MCF 10A (cell line): Measurements from ENCODE around the gene CYP17A1. TPM values are rescaled to one million over a fixed set of nuclear protein-coding genes. Genes with fewer than 3 reads are reported as not detected.

ENCODE experiments used
- BruUV-seq: library from RNA; stranded (reverse); fragments of 400-500 nt; replicated peaks from 2 replicates; lab custom pipeline; 2021; lab: Mats Ljungman, UMichigan
- CTCF ChIA-PET: fragments of 300-600 bp; sonication (Branson Sonifier 250); formaldehyde crosslinking; extraction: SDS; loops from one replicate; lab custom pipeline; 2021; ENCODE audit warnings: antibody characterized with exemption, inconsistent platforms; lab: Yijun Ruan, JAX
- POLR2A ChIA-PET: fragments of 300-600, 350-650 bp; sonication (Branson Sonifier 250); formaldehyde crosslinking; extraction: SDS; loops from one replicate; lab custom pipeline; 2020; ENCODE audit warnings: antibody characterized with exemption, inconsistent platforms; lab: Yijun Ruan, JAX
- DNase-seq: peaks from one replicate; pipeline ENCODE4 v3.0.0-alpha.2; 2018; ENCODE audit not compliant: unreplicated experiment
- H3K27ac Mint-ChIP-seq: one replicate; pipeline ENCODE4 v1.8.0; 2022; ENCODE audit warnings: mild to moderate bottlenecking, low read depth, mixed read lengths; ENCODE audit not compliant: unreplicated experiment
- H3K27me3 Mint-ChIP-seq: one replicate; pipeline ENCODE4 v1.8.0; 2022; ENCODE audit warnings: mixed read lengths; ENCODE audit not compliant: insufficient read depth, unreplicated experiment
- H3K36me3 Mint-ChIP-seq: one replicate; pipeline ENCODE4 v1.8.0; 2022; ENCODE audit warnings: mild to moderate bottlenecking, moderate library complexity, mixed read lengths; ENCODE audit not compliant: insufficient read depth, unreplicated experiment
- H3K4me1 Mint-ChIP-seq: one replicate; pipeline ENCODE4 v1.8.0; 2022; ENCODE audit warnings: mixed read lengths; ENCODE audit not compliant: insufficient read depth, unreplicated experiment
- H3K4me3 Mint-ChIP-seq: one replicate; pipeline ENCODE4 v1.8.0; 2022; ENCODE audit warnings: mild to moderate bottlenecking, moderate library complexity, mixed read lengths; ENCODE audit not compliant: unreplicated experiment
- H3K9me3 Mint-ChIP-seq: one replicate; pipeline ENCODE4 v1.8.0; 2022; ENCODE audit warnings: mixed read lengths; ENCODE audit not compliant: unreplicated experiment
- intact Hi-C: fragments of 100-400 bp; cut with micrococcal nuclease; formaldehyde crosslinking; loops from 2 replicates; pipeline ENCODE4 v1.14.1; 2022
- total RNA-seq: library from RNA; stranded (reverse); gene quantifications from 2 replicates; pipeline ENCODE4 v1.2.3, GENCODE V29; 2022
- TF ChIP-seq, protein P1 (sequence below): fragments of 200-600 bp; IDR thresholded peaks from one replicate; pipeline ENCODE4 v1.8.0; 2022; ENCODE audit warnings: antibody characterized with exemption, mild to moderate bottlenecking; ENCODE audit not compliant: unreplicated experiment

The CYP17A1 gene
- total RNA-seq, 1 experiment from 2014 or later = not detected

DNA sequence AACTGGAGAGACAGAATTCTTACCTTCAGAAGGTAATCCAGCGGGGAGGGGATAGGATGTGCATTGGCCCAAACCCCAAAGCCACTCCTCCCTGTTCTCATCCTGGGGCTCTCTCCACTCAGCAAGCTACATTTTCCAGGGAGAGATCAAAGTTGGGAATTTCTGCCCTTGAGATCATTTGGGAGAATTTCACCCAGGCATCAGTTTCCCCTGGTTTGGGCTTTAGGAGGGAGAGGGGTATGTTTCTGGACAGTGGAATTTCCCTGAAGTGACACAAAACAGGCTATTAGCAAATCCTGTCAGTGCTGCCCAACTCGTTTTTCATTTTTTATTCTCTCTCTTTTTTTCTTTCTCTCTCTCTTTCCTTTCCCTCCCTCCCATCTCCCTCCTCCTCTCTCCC is 35.7 kb downstream of the CYP17A1 start:
- intact Hi-C loops = no loop called here
- peaks cover 52% of the 10 kb centered on the region for H3K36me3 Mint-ChIP-seq
- no peak for DNase-seq
- CTCF ChIA-PET = interaction anchor here (0.6 to 1.8 kb wide), 3 partner anchors 16 to 50 kb away, joined by 3 to 12 read pairs (median 4); no protein-coding TSS in a partner anchor
- H3K4me3 Mint-ChIP-seq = no peak overlapping the region
- peak overlapping the region; percentile 77 for H3K27ac Mint-ChIP-seq
- H3K27me3 Mint-ChIP-seq = no peaks in the 10 kb centered on the region
- no TSS peak for BruUV-seq
- TF ChIP-seq, protein P1, sequence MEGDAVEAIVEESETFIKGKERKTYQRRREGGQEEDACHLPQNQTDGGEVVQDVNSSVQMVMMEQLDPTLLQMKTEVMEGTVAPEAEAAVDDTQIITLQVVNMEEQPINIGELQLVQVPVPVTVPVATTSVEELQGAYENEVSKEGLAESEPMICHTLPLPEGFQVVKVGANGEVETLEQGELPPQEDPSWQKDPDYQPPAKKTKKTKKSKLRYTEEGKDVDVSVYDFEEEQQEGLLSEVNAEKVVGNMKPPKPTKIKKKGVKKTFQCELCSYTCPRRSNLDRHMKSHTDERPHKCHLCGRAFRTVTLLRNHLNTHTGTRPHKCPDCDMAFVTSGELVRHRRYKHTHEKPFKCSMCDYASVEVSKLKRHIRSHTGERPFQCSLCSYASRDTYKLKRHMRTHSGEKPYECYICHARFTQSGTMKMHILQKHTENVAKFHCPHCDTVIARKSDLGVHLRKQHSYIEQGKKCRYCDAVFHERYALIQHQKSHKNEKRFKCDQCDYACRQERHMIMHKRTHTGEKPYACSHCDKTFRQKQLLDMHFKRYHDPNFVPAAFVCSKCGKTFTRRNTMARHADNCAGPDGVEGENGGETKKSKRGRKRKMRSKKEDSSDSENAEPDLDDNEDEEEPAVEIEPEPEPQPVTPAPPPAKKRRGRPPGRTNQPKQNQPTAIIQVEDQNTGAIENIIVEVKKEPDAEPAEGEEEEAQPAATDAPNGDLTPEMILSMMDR = no peak
- H3K4me1 Mint-ChIP-seq = peaks cover 13% of the 10 kb centered on the region
- peaks cover 6% of the 10 kb centered on the region for H3K9me3 Mint-ChIP-seq
- POLR2A ChIA-PET = no interaction called here

DNA sequence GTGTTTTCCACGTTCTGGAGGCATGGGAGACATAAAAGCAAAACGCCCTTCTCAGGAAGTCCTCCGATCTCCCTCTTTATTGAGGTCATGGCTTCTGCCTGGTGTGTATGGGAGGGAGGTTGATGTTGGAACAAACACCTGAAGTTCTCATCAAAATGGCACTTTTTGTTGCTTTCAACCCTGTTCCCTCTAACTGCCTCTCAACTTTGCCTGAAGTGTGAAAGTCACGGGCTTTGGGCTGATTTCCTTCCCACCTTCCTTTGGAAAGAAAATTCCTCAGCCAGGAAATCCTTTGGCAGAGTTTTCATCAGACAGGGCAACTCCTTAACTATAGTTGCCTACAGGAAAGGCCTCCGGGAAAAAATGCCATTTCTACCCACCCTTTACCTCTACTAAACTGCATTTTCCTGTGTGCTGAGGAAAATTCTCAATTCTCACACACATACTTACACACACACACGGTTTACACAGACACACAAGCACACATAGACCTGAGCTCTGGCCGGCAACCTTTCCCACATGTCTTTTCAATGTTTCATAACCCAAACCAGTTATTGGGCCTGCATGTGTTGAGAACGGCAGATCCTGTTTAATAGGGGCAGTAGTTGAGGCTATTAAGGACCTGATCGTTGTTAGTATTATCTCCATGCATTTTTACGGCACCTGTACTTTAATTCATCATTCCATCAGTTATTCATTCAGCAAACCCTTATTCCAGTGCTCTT is 36.4 kb downstream of the CYP17A1 start:
- Mint-ChIP-seq H3K27me3 (no peaks in the 10 kb centered on the region), H3K4me3 (no peak overlapping the region), H3K4me1 (peaks cover 13% of the 10 kb centered on the region), H3K27ac (no peak overlapping the region), H3K9me3 (peaks cover 6% of the 10 kb centered on the region), H3K36me3 (peaks cover 53% of the 10 kb centered on the region)
- intact Hi-C loops = no loop called here
- ChIA-PET CTCF (interaction anchor here (0.6 to 1.5 kb wide), 4 partner anchors 17 to 116 kb away, joined by 3 to 12 read pairs (median 3); no protein-coding TSS in a partner anchor), POLR2A (interaction anchor here (0.6 to 1.0 kb wide), 2 partner anchors 21 to 299 kb away, joined by 3 to 5 read pairs; no protein-coding TSS in a partner anchor)
- TF ChIP-seq, protein P1 = no peak
- DNase-seq = no peak
- no TSS peak for BruUV-seq

DNA sequence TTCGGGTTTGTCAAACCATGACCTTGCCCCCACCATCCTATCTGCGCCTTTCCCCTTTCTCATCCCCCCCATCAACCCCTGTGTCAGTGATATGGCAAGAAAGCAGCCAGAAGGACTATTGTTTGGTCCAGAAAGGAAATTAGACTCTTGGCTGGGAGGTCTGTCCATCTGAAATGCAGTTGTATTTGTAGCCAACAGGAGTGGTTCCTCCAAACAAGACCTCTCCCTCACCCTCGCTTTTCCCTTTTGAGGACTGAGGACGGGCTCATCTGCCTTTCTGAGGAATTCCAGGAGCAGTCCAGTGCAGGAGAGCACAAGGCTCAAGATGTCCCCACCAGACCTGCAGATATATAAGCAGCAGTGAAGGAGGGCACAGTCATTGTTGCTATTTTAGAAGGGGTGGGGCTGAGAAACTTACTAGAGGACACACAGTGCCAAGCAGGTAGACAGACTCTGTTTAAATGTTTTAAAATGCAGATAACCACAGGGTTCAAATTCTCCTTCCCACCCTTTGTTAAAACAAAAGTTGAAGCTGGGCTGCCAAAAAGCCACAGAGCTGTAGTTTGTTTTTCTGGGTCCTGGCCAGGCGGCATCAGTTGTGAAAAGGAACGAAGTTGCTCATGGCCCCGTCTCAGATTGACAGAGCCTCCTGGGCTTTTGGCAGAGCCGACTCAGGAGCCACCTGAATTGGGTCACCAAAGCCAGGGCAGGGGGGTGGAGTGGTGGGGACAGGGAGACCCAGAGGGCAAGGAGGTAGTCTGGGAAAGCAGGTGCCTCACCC is 37.3 kb downstream of the CYP17A1 start:
- H3K36me3 Mint-ChIP-seq = peaks cover 49% of the 10 kb centered on the region
- DNase-seq = no peak
- no peak overlapping the region for H3K4me3 Mint-ChIP-seq
- intact Hi-C loops = no loop called here
- no peaks in the 10 kb centered on the region for H3K27me3 Mint-ChIP-seq
- BruUV-seq = no TSS peak
- peaks cover 6% of the 10 kb centered on the region for H3K9me3 Mint-ChIP-seq
- CTCF ChIA-PET = interaction anchor here (0.6 to 1.5 kb wide), 3 partner anchors 48 to 117 kb away, joined by 3 to 12 read pairs (median 3); no protein-coding TSS in a partner anchor
- peaks cover 13% of the 10 kb centered on the region for H3K4me1 Mint-ChIP-seq
- POLR2A ChIA-PET = interaction anchor here (1.0 kb wide), 1 partner anchor 20 kb away, joined by 5 read pairs; no protein-coding TSS in a partner anchor
- TF ChIP-seq, protein P1 = no peak
- no peak overlapping the region for H3K27ac Mint-ChIP-seq
